Endothelial cell of umbilical vein (primary cell): ENCODE measurements around the gene MORC2. TPM values are rescaled to one million over a fixed set of nuclear protein-coding genes. Genes with fewer than 3 reads are reported as not detected.

ENCODE experiments used
- BruUV-seq: library from RNA; stranded (reverse); fragments of 400-500 nt; replicated peaks from 2 replicates; lab custom pipeline; 2021; lab: Mats Ljungman, UMichigan
- CTCF ChIA-PET: fragments of 300-600, 350-600 bp; sonication (Branson Sonifier 250); formaldehyde crosslinking; loops from one replicate; lab custom pipeline; 2021; ENCODE audit warnings: antibody characterized with exemption, inconsistent platforms; lab: Charles Lee
- POLR2A ChIA-PET: fragments of 300-600, 350-600 bp; sonication (Branson Sonifier 250); formaldehyde crosslinking; loops from one replicate; lab custom pipeline; 2021; ENCODE audit warnings: antibody characterized with exemption, inconsistent platforms; lab: Charles Lee
- DNase-seq: peaks from one replicate; pipeline ENCODE4 v3.0.0-alpha.2; 2011; ENCODE audit warnings: low read depth, low spot score
- FAIRE-seq: peaks from 2 replicates; lab custom pipeline; 2011; peaks lifted over from hg19 to GRCh38; lab: Jason Lieb, UNC
- H2AFZ ChIP-seq: 2 replicates; pipeline ENCODE4 v1.6.0; 2012; ENCODE audit warnings: low read depth, low read length, control low read depth, inconsistent platforms
- H3K27ac ChIP-seq: 2 replicates; pipeline ENCODE4 v1.5.1; 2011; ENCODE audit warnings: low read depth, mild to moderate bottlenecking, control low read depth, low read length, moderate library complexity; ENCODE audit not compliant: insufficient read depth
- H3K27me3 ChIP-seq, 2 experiments: 2 replicates each; pipeline versions ENCODE4 v1.6.0 to v1.6.1; 2011; ENCODE audit warnings: low read length in 2 of 2, mixed read lengths in 1 of 2; ENCODE audit not compliant: control insufficient read depth in 2 of 2, insufficient read depth in 2 of 2
- H3K36me3 ChIP-seq, 2 experiments: 2 replicates in 1 of 2; 3 replicates in 1 of 2; pipeline ENCODE4 v1.5.1; 2011; ENCODE audit warnings: low read length in 2 of 2, mild to moderate bottlenecking in 1 of 2, moderate library complexity in 1 of 2; ENCODE audit not compliant: control insufficient read depth in 2 of 2, insufficient read depth in 2 of 2; ENCODE audit errors: extremely low read depth in 1 of 2
- H3K4me1 ChIP-seq: 3 replicates; pipeline ENCODE4 v1.5.1; 2011; ENCODE audit warnings: mild to moderate bottlenecking, low read length; ENCODE audit not compliant: control insufficient read depth, insufficient read depth; ENCODE audit errors: extremely low read depth
- H3K4me2 ChIP-seq: 2 replicates; pipeline ENCODE4 v1.6.1; 2011; ENCODE audit warnings: low read length, control low read depth, mixed read lengths; ENCODE audit not compliant: insufficient read depth
- H3K4me3 ChIP-seq, 3 experiments: fragments of 200-600 bp in 1 of 3; sonication (generic), shearing (Covaris generic) in 1 of 3; replicated peaks in 1 of 3; 2 replicates each; pipeline ENCODE4 v1.5.1; 2011 to 2016; ENCODE audit warnings: control low read depth in 3 of 3, low read length in 3 of 3, mild to moderate bottlenecking in 2 of 3, inconsistent platforms in 1 of 3, low read depth in 1 of 3, moderate library complexity in 1 of 3; ENCODE audit not compliant: insufficient read depth in 1 of 3
- H3K79me2 ChIP-seq: 2 replicates; pipeline ENCODE4 v1.6.0; 2012; ENCODE audit warnings: low read length, inconsistent platforms; ENCODE audit not compliant: control insufficient read depth, insufficient read depth
- H3K9ac ChIP-seq: replicated peaks from 2 replicates; pipeline ENCODE3; 2011; ENCODE audit warnings: low read length, control low read depth; ENCODE audit not compliant: insufficient read depth; ENCODE audit errors: extremely low read depth
- H3K9me1 ChIP-seq: replicated peaks from 3 replicates; pipeline ENCODE4 v1.6.0; 2011; ENCODE audit warnings: mild to moderate bottlenecking, low read length; ENCODE audit not compliant: control insufficient read depth, insufficient read depth; ENCODE audit errors: extremely low read depth
- H3K9me3 ChIP-seq: replicated peaks from 2 replicates; pipeline ENCODE4 v1.5.1; 2012; ENCODE audit warnings: low read length, inconsistent platforms; ENCODE audit not compliant: control insufficient read depth, insufficient read depth
- H4K20me1 ChIP-seq: replicated peaks from 2 replicates; pipeline ENCODE3; 2011; ENCODE audit warnings: mild to moderate bottlenecking, low read length; ENCODE audit not compliant: control insufficient read depth, insufficient read depth; ENCODE audit errors: extremely low read depth
- CTCF ChIP-seq, 2 donors: IDR thresholded peaks; 1 replicate in 1 of 2; 2 replicates in 1 of 2; pipeline ENCODE4 v1.5.1; 2011; ENCODE audit warnings: low read length in 2 of 2, mild to moderate bottlenecking in 2 of 2, moderate library complexity in 2 of 2, control low read depth in 1 of 2, inconsistent platforms in 1 of 2, low read depth in 1 of 2; ENCODE audit not compliant: insufficient read depth in 1 of 2; ENCODE audit errors: extremely low read depth in 1 of 2
- EZH2 ChIP-seq: IDR thresholded peaks from 2 replicates; pipeline ENCODE4 v1.6.1; 2012; ENCODE audit warnings: borderline replicate concordance, low read depth, mild to moderate bottlenecking, moderate library complexity, low read length, inconsistent platforms; ENCODE audit not compliant: severe bottlenecking
- FOS ChIP-seq: IDR thresholded peaks from 2 replicates; pipeline ENCODE4 v1.6.1; 2011; ENCODE audit warnings: mild to moderate bottlenecking, low read length, moderate library complexity, borderline replicate concordance; ENCODE audit not compliant: insufficient read depth
- GATA2 ChIP-seq: IDR thresholded peaks from 2 replicates; pipeline ENCODE4 v1.7.0; 2011; ENCODE audit warnings: low read depth, mild to moderate bottlenecking, moderate library complexity, mixed read lengths, low read length; ENCODE audit not compliant: insufficient read length, insufficient read depth
- JUN ChIP-seq: IDR thresholded peaks from 2 replicates; pipeline ENCODE4 v1.6.1; 2011; ENCODE audit warnings: borderline replicate concordance, low read depth; ENCODE audit not compliant: insufficient read length, insufficient read depth
- MYC ChIP-seq: IDR thresholded peaks from one replicate; pipeline ENCODE4 v1.6.1; 2011; ENCODE audit warnings: mild to moderate bottlenecking, low read depth, low read length
- POLR2A ChIP-seq: IDR thresholded peaks from 2 replicates; pipeline ENCODE4 v1.6.1; 2012; ENCODE audit warnings: low read depth, mild to moderate bottlenecking, control low read depth, low read length
- POLR2AphosphoS5 ChIP-seq: IDR thresholded peaks from 2 replicates; pipeline ENCODE4 v1.6.1; 2012; ENCODE audit warnings: low read depth, mild to moderate bottlenecking, control low read depth, low read length, moderate library complexity; ENCODE audit not compliant: insufficient read depth
- dilution Hi-C: fragments of 300-500 bp; cut with MboI; formaldehyde crosslinking; loops from one replicate; pipeline ENCODE4 v1.15.0; 2019; ENCODE audit warnings: low sequenced_read_pairs; ENCODE audit not compliant: extremely low pct_ligation_motif_present
- intact Hi-C: fragments of 100-400 bp; cut with micrococcal nuclease; formaldehyde crosslinking; loops from one replicate; pipeline ENCODE4 v1.10.0; 2022
- polyA plus RNA-seq, 4 experiments: library from polyadenylated mRNA; depleted of rRNA in 3 of 4; stranded (reverse) in 3 of 4; unstranded in 1 of 4; fragments of >200 nt; gene quantifications; 2 replicates each; pipeline versions ENCODE4 v1.2.1 to v1.2.3, GENCODE V29; 2011 to 2012; ENCODE audit warnings: missing spikeins in 1 of 4
- total RNA-seq: library from RNA; stranded (reverse); gene quantifications from 2 replicates; pipeline ENCODE4 v1.2.3, GENCODE V29; 2021
- TF ChIP-seq, protein P1 (sequence below): IDR thresholded peaks from 2 replicates; pipeline ENCODE4 v1.6.1; 2011; ENCODE audit not compliant: insufficient read depth, insufficient read length

MORC2 gene
- total and polyA plus RNA-seq, 2 donors (not counting 3 experiments of a cell fraction or from before 2014, with no cell fraction given): 11.6 to 34.7 TPM

- Histone ChIP-seq H3K4me3 (no peak overlapping the region), H3K27me3 (no peaks in the 10 kb centered on the region), H3K9ac (no peak overlapping the region), H3K36me3 (no peaks in the 10 kb centered on the region), H3K4me2 (no peak overlapping the region), H4K20me1 (no peaks in the 10 kb centered on the region), H3K27ac (no peak overlapping the region), H3K79me2 (no peaks in the 10 kb centered on the region), H3K9me3 (no peaks in the 10 kb centered on the region), H2AFZ (no peak overlapping the region), H3K9me1 (no peaks in the 10 kb centered on the region), H3K4me1 (no peaks in the 10 kb centered on the region)
- no peak for DNase-seq
- BruUV-seq: no TSS peak
- intact Hi-C loops: no loop called here
- TF ChIP-seq CTCF (IDR thresholded peaks at IDR 0.05; ENCODE audit: extremely low read depth in 1 of 2, insufficient read depth in 1 of 2, low read depth in 1 of 2, low read length in 2 of 2) (no peak), GATA2 (no peak), JUN (no peak), EZH2 (no peak), POLR2A (no peak), FOS (no peak), POLR2AphosphoS5 (no peak), MYC (no peak)
- TF ChIP-seq, protein P1, sequence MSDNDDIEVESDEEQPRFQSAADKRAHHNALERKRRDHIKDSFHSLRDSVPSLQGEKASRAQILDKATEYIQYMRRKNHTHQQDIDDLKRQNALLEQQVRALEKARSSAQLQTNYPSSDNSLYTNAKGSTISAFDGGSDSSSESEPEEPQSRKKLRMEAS: no peak
- dilution Hi-C loops: no loop called here
- ChIA-PET CTCF (interaction anchor here (1.0 to 1.1 kb wide), 2 partner anchors 11 to 77 kb away, joined by 3 read pairs; no protein-coding TSS in a partner anchor), POLR2A (interaction anchor here (0.7 kb wide), 1 partner anchor 352 kb away, joined by 5 read pairs; no protein-coding TSS in a partner anchor)
- FAIRE-seq: no peak
Measured at GRCh38 chr22:31005535-31005934, 37.0 kb upstream of the MORC2 start.
